ENCODE measurements around the gene CDK14. TPM values are rescaled to one million over a fixed set of nuclear protein-coding genes. Genes with fewer than 3 reads are reported as not detected.
"Not testable (repeated sequence)": the region's sequence is repeated elsewhere in the genome, so short reads cannot be mapped to it uniquely, and the experiment has no call there.

CDK14 gene
- total RNA-seq, 4 donors from 2014 or later, result 0.38 to 3.6 (median 1.3) TPM

DNA sequence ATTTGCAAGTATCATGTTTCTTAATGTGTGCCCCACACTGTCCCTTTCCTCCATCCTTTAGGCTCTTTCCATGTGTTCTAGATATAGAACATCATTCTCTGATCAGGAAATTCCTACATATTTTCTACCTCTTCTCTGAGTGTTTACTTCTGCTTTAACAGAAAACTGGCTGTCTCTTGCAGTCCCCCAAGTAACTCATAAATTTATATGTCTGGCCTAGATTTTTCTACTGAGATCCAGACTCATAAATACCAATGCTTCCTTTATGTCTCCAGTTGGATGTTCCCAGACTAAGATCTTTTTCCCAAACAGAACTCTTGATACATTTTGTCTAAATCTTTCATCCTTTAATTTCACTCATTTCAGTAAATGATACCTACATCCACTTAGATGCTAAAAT lies 181.8 kb downstream of the CDK14 start:
- no peaks in the 10 kb centered on the region for H3K36me3 ChIP-seq
- H3K9me3 ChIP-seq, result no peaks in the 10 kb centered on the region
- H3K4me1 ChIP-seq, result no peaks in the 10 kb centered on the region
- no peak for DNase-seq
- TF ChIP-seq, protein P1, sequence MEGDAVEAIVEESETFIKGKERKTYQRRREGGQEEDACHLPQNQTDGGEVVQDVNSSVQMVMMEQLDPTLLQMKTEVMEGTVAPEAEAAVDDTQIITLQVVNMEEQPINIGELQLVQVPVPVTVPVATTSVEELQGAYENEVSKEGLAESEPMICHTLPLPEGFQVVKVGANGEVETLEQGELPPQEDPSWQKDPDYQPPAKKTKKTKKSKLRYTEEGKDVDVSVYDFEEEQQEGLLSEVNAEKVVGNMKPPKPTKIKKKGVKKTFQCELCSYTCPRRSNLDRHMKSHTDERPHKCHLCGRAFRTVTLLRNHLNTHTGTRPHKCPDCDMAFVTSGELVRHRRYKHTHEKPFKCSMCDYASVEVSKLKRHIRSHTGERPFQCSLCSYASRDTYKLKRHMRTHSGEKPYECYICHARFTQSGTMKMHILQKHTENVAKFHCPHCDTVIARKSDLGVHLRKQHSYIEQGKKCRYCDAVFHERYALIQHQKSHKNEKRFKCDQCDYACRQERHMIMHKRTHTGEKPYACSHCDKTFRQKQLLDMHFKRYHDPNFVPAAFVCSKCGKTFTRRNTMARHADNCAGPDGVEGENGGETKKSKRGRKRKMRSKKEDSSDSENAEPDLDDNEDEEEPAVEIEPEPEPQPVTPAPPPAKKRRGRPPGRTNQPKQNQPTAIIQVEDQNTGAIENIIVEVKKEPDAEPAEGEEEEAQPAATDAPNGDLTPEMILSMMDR (IDR thresholded peaks at IDR 0.05), result no peak
- TF ChIP-seq POLR2A (IDR thresholded peaks at IDR 0.05), result no peak
- no peaks in the 10 kb centered on the region for H3K27me3 ChIP-seq
- H3K4me3 ChIP-seq, result no peak overlapping the region
- no peak overlapping the region for H3K27ac ChIP-seq
- intact Hi-C loops (cut with DNase I), result no loop called here

DNA sequence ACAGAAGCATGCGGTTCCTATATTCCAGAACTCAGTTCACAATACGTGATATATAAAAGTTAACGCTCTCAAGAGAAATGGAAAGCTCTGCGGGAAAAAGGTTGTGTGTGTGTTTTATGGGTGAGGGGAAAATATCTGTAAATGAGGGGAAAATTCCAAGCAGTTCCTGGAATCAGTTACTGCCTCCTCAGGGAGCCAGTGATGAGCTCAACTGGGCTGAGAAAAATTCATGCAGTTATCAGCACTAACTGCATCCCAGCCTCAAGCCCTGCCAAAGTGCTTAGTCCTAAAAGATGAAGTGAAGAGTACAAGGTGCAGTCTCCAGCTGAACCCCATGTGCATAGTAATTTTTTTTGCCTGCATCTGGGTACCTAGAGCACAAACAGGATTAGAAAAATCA lies 191.9 kb downstream of the CDK14 start:
- no peak overlapping the region for H3K27ac ChIP-seq
- H3K36me3 ChIP-seq, result no peaks in the 10 kb centered on the region
- no peak for DNase-seq
- no peaks in the 10 kb centered on the region for H3K4me1 ChIP-seq
- 80 to 92% methylated on average over 4 of the region's 4 CpGs for WGBS, 2 donors
- no peak overlapping the region for H3K4me3 ChIP-seq
- no peaks in the 10 kb centered on the region for H3K9me3 ChIP-seq
- intact Hi-C loops (cut with DNase I), result no loop called here
- H3K27me3 ChIP-seq, result no peaks in the 10 kb centered on the region
- TF ChIP-seq, protein P1 (IDR thresholded peaks at IDR 0.05), result no peak
- TF ChIP-seq POLR2A (IDR thresholded peaks at IDR 0.05), result no peak

DNA sequence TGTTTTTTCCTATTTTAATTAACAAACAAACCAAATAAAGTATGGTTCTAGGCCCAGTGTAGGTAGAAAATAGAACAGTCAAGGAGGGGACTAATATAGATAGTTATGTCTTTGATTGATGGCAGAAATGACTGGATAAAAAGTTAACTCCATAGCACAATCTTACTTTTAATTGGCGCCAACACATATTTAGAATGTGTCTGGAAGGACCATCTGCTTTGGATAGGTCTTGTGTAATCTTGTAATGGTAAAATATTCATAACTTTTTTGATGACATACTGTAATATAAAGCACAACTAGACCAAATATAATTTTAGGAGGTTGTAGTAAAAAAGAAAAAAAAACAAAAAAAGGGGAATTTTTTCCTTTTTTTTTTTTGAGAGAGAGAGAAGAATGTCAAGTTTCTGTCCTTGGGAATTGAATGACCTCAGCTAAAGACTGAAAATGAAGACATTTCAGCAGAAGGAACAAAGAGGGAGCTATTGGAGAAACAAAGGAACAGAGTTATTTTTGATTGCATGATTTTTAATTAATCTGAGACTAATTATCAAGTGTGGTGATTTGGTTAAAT lies 193.7 kb downstream of the CDK14 start:
- H3K27me3 ChIP-seq, result no peaks in the 10 kb centered on the region
- TF ChIP-seq, protein P1 (IDR thresholded peaks at IDR 0.05), result no peak
- H3K4me3 ChIP-seq, result no peak overlapping the region
- no peak overlapping the region for H3K27ac ChIP-seq
- H3K36me3 ChIP-seq, result no peaks in the 10 kb centered on the region
- H3K4me1 ChIP-seq, result no peaks in the 10 kb centered on the region
- no peak for DNase-seq
- intact Hi-C loops (cut with DNase I), result no loop called here
- 89 to 91% methylated on average over 1 of the region's 1 CpG for WGBS, 2 donors
- H3K9me3 ChIP-seq, result peaks cover 0 to 11% (median 6%) of the 10 kb centered on the region in 3 donors

DNA sequence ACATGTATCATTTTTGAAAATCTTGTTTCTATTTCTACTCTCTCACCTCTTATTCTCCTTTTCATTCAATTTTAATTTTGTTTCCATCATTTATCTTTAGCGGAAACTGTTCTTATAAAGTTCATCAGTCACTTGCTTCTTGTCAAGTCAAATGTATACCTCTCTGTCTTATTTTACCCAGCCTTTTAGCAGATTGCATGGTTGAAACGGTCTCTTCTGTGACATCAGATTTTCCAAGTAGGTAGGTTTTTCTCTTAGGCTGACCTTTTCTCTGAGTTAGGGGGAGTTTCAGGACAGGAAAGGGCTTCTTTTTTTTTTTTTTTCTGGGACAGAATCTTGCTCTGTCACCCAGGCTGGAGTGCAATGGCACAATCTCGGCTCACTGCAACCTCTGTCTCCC lies 195.5 kb downstream of the CDK14 start:
- Histone ChIP-seq H3K4me1 (no peaks in the 10 kb centered on the region), H3K4me3 (no peak overlapping the region), H3K9me3 (peaks cover 0 to 11% (median 6%) of the 10 kb centered on the region in 3 donors), H3K27ac (no peak overlapping the region), H3K36me3 (no peaks in the 10 kb centered on the region), H3K27me3 (no peaks in the 10 kb centered on the region)
- DNase-seq, result no peak
- WGBS, 2 donors, result 55 to 61% methylated on average over 3 of the region's 3 CpGs
- TF ChIP-seq, protein P1 (IDR thresholded peaks at IDR 0.05), result no peak
- TF ChIP-seq POLR2A (IDR thresholded peaks at IDR 0.05), result no peak
- intact Hi-C loops (cut with DNase I), result no loop called here

DNA sequence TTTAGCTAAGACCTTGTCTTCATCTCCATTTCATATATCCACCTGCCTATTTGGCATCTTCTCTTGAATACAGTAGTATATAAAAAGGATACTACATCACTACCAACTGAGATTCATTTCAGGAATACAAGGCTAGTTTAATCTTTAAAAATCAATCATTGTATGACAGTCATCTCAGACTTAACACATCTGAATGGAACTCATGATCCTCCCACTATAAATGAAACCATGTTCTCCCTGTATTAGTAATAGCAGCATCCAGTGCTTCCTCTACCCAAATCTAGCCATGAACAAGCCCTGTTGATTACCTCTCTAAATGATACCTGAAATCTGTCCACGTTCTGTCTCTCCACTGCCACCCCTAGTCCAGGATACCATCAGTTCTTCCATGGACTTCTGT lies 196.2 kb downstream of the CDK14 start:
- WGBS, 2 donors, result 71 to 77% methylated on average over 1 of the region's 1 CpG
- intact Hi-C loops (cut with DNase I), result no loop called here
- TF ChIP-seq, protein P1 (IDR thresholded peaks at IDR 0.05), result no peak
- no peak for TF ChIP-seq POLR2A (IDR thresholded peaks at IDR 0.05)

DNA sequence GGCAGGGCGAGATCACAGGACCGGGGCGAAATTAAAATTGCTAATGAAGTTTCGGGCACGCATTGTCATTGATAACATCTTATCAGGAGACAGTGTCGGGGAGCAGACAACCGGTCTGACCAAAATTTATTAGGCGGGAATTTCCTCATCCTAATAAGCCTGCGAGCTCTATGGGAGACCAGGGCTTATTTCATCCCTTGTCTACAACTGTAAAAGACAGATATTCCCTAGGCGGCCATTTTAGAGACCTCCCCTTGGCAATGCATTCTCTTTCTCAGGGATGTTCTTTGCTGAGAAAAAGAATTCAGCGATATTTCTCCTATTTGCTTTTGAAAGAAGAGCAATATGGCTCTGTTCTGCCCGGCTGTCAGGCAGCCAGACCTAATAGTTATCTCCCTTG lies 198.1 kb downstream of the CDK14 start:
- DNase-seq; H3K4me3 ChIP-seq; H3K27me3 ChIP-seq; intact Hi-C loops (cut with DNase I); H3K4me1 ChIP-seq; H3K36me3 ChIP-seq; H3K27ac ChIP-seq: not testable (repeated sequence)
- WGBS, 2 donors, result 94% methylated on average over 12 of the region's 12 CpGs
- H3K9me3 ChIP-seq, result peaks cover 0 to 11% (median 6%) of the 10 kb centered on the region in 3 donors

More for the DNA sequence above, 196.2 kb downstream of the CDK14 start:
- Histone ChIP-seq H3K4me3 (no peak overlapping the region), H3K27me3 (no peaks in the 10 kb centered on the region), H3K9me3 (peaks cover 0 to 11% (median 6%) of the 10 kb centered on the region in 3 donors), H3K4me1 (no peaks in the 10 kb centered on the region), H3K36me3 (no peaks in the 10 kb centered on the region), H3K27ac (no peak overlapping the region)
- no peak for DNase-seq

All from esophagus squamous epithelium (tissue), 5 donors.